ENCODE data around the gene CCL20. TPM values are rescaled to one million over a fixed set of nuclear protein-coding genes. Genes with fewer than 3 reads are reported as not detected.

Gene CCL20, protein sequence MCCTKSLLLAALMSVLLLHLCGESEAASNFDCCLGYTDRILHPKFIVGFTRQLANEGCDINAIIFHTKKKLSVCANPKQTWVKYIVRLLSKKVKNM
- total RNA-seq = 0.53 TPM in 1 of 2 replicates, not detected in the other
- 0.16 and 0.32 TPM in 2 replicates for polyA plus RNA-seq
- 0.15 and 0.35 TPM in 2 replicates for polyA plus RNA-seq (2011; cell fraction: cytosol; rRNA removed)
- polyA plus RNA-seq (2011; cell fraction: nucleus; rRNA removed) = 0.40 TPM in 1 of 2 replicates, not detected in the other
- 0.51 and 0.55 TPM in 2 replicates for polyA plus RNA-seq (2012)
- not detected in 2 replicates for polyA minus RNA-seq
- 3.9 TPM for polyA minus RNA-seq (2011; cell fraction: cytosol; rRNA and poly(A)+ RNA removed)
- polyA minus RNA-seq (2011; cell fraction: nucleus; rRNA and poly(A)+ RNA removed) = not detected in 2 replicates
- percentile 16 among the genes with signal in this experiment for Bru-seq, nascent RNA
- BruChase-seq, experiment 1, labeled RNA remaining after a 6-hour chase = percentile 25 among the genes with signal in this experiment
- not detected for BruChase-seq, experiment 2, labeled RNA remaining after a 2-hour chase
- long read RNA-seq, partial matches to known transcripts = 0 of 1 reads
- long read RNA-seq, other reads (novel, unspliced or antisense) = 0 of 1 reads

DNA sequence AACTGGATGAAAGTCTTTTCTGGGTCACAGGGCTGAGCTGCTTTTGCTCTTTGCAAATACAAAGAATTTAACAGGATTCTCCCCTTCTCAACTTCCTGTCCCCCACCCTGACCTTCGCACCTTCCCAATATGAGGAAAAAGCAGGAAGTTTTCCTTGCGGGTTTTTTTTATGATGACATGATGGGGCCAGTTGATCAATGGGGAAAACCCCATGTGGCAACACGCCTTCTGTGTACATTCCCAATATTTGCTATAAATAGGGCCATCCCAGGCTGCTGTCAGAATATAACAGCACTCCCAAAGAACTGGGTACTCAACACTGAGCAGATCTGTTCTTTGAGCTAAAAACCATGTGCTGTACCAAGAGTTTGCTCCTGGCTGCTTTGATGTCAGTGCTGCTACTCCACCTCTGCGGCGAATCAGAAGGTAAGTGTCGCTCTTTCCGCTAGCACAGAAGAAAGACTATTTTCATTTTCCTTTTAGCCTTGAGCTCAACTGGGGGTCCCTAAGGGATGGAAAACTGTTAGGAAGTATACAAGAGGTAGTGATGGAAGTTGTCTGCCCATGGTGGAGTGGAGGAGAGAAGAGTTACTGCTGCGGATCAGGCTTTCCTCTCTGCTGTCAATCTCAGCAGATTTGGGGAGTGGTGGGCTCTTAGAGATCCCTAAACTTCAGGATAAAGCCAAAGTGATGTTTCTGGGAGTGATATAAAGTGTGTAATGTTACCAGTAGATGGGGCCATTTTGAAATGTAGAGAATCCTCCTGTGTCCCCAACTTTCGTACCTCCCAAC lies at the start of gene CCL20:
CCL20 (plus strand) TSS at position 281 of the 792 bp plus-strand sequence; CDS start at position 351, 70 bp downstream.
- no peaks in the 10 kb centered on the region for H3K36me3 ChIP-seq (ENCODE audit: control insufficient read depth in 2 of 2, extremely low read depth in 1 of 2, insufficient read depth in 2 of 2, low read length in 2 of 2)
- H3K4me2 ChIP-seq (ENCODE audit: insufficient read depth, low read length) = no peak within 1 kb of the TSS
- no peak within 1 kb of the TSS for H3K4me3 ChIP-seq (replicated peaks in 1 of 3; ENCODE audit: insufficient read depth in 1 of 3, low read depth in 1 of 3, low read length in 3 of 3)
- peaks cover 28% of the 10 kb centered on the region for H3K4me1 ChIP-seq (ENCODE audit: control insufficient read depth, extremely low read depth, insufficient read depth, low read length)
- H3K27me3 ChIP-seq (ENCODE audit: control insufficient read depth in 2 of 2, insufficient read depth in 2 of 2, low read length in 2 of 2) = no peaks in the 10 kb centered on the region
- H4K20me1 ChIP-seq (replicated peaks; ENCODE audit: control insufficient read depth, extremely low read depth, insufficient read depth, low read length) = no peaks in the 10 kb centered on the region
- H3K9ac ChIP-seq (replicated peaks; ENCODE audit: extremely low read depth, insufficient read depth, low read length) = no peak within 1 kb of the TSS
- H3K9me3 ChIP-seq (replicated peaks; ENCODE audit: control insufficient read depth, insufficient read depth, low read length) = no peaks in the 10 kb centered on the region
- H3K79me2 ChIP-seq (ENCODE audit: control insufficient read depth, insufficient read depth, low read length) = peaks cover 2% of the 10 kb centered on the region
- no TSS peak for BruUV-seq (replicated peaks)
- H3K9me1 ChIP-seq (replicated peaks; ENCODE audit: control insufficient read depth, extremely low read depth, insufficient read depth, low read length) = no peaks in the 10 kb centered on the region
- no peak within 1 kb of the TSS for H3K27ac ChIP-seq (ENCODE audit: insufficient read depth, low read depth, low read length)
- no peak for FAIRE-seq
- DNase-seq (ENCODE audit: low read depth, low spot score) = no peak
- ChIA-PET CTCF (interaction anchor here (1.5 kb wide), 1 partner anchor 49 kb away, joined by 5 read pairs; no protein-coding TSS in a partner anchor), POLR2A (no interaction called here)
- intact Hi-C loops (cut with micrococcal nuclease) = loop anchor here (10.0 kb wide), 1 partner anchor 1631 kb away; no protein-coding TSS in a partner anchor
- TF ChIP-seq POLR2A (IDR thresholded peaks at IDR 0.05; ENCODE audit: low read depth, low read length) (no peak), JUN (IDR thresholded peaks at IDR 0.05; ENCODE audit: borderline replicate concordance, insufficient read depth, insufficient read length, low read depth) (no peak), EZH2 (IDR thresholded peaks at IDR 0.05; ENCODE audit: borderline replicate concordance, low read depth, low read length, severe bottlenecking) (no peak), POLR2AphosphoS5 (IDR thresholded peaks at IDR 0.05; ENCODE audit: insufficient read depth, low read depth, low read length) (no peak), CTCF (IDR thresholded peaks at IDR 0.05; ENCODE audit: extremely low read depth in 1 of 2, insufficient read depth in 1 of 2, low read depth in 1 of 2, low read length in 2 of 2) (no peak), GATA2 (IDR thresholded peaks at IDR 0.05; ENCODE audit: insufficient read depth, insufficient read length, low read depth, low read length) (no peak), FOS (IDR thresholded peaks at IDR 0.05; ENCODE audit: borderline replicate concordance, insufficient read depth, low read length) (no peak), MYC (IDR thresholded peaks at IDR 0.05; ENCODE audit: low read depth, low read length) (no peak)
- TF ChIP-seq, protein P1, sequence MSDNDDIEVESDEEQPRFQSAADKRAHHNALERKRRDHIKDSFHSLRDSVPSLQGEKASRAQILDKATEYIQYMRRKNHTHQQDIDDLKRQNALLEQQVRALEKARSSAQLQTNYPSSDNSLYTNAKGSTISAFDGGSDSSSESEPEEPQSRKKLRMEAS (IDR thresholded peaks at IDR 0.05; ENCODE audit: insufficient read depth, insufficient read length) = no peak
- H2AFZ ChIP-seq (ENCODE audit: low read depth, low read length) = no peak within 1 kb of the TSS
- dilution Hi-C loops (cut with MboI; ENCODE audit: extremely low pct_ligation_motif_present, low sequenced_read_pairs) = no loop called here
